H9 (cell line): ENCODE results near the gene OXLD1. TPM values are rescaled to one million over a fixed set of nuclear protein-coding genes. Genes with fewer than 3 reads are reported as not detected.

ENCODE experiments used
- DNase-seq: peaks from one replicate; pipeline ENCODE4 v3.0.0-alpha.2; 2017
- H2AFZ ChIP-seq: one replicate; pipeline ENCODE4 v1.6.1; 2013; ENCODE audit warnings: mild to moderate bottlenecking, low read length, control low read depth, moderate library complexity
- H2AK5ac ChIP-seq: 2 replicates; pipeline ENCODE4 v1.6.1; 2013; ENCODE audit warnings: low read length, control low read depth, mixed read lengths; ENCODE audit not compliant: insufficient read length
- H2BK120ac ChIP-seq: one replicate; pipeline ENCODE4 v1.6.1; 2013; ENCODE audit warnings: low read depth, mild to moderate bottlenecking, low read length, control low read depth, inconsistent platforms; ENCODE audit not compliant: poor library complexity, severe bottlenecking
- H2BK12ac ChIP-seq: 2 replicates; pipeline ENCODE4 v1.6.1; 2013; ENCODE audit warnings: low read length, control low read depth, mixed read lengths, low read depth; ENCODE audit not compliant: insufficient read length
- H2BK15ac ChIP-seq: 2 replicates; pipeline ENCODE4 v1.6.1; 2013; ENCODE audit warnings: low read depth, low read length, control low read depth
- H2BK20ac ChIP-seq: one replicate; pipeline ENCODE4 v1.6.1; 2013; ENCODE audit warnings: low read depth, mild to moderate bottlenecking, low read length, control low read depth, inconsistent platforms; ENCODE audit not compliant: poor library complexity, severe bottlenecking
- H2BK5ac ChIP-seq: 2 replicates; pipeline ENCODE4 v1.6.1; 2013; ENCODE audit warnings: low read length, control low read depth, mixed read lengths; ENCODE audit not compliant: insufficient read length
- H3K14ac ChIP-seq: 2 replicates; pipeline ENCODE4 v1.6.1; 2013; ENCODE audit warnings: low read length, control low read depth; ENCODE audit not compliant: insufficient read depth
- H3K18ac ChIP-seq: 2 replicates; pipeline ENCODE4 v1.6.1; 2013; ENCODE audit warnings: low read depth, mild to moderate bottlenecking, mixed read lengths, low read length, control low read depth; ENCODE audit not compliant: insufficient read length
- H3K23ac ChIP-seq: 2 replicates; pipeline ENCODE4 v1.6.1; 2013; ENCODE audit warnings: low read length, control low read depth, mixed read lengths, low read depth; ENCODE audit not compliant: insufficient read length
- H3K23me2 ChIP-seq: 2 replicates; pipeline ENCODE4 v1.6.1; 2013; ENCODE audit warnings: low read depth, mild to moderate bottlenecking, mixed read lengths, low read length, control low read depth; ENCODE audit not compliant: insufficient read length, poor library complexity, severe bottlenecking
- H3K27ac ChIP-seq: 2 replicates; pipeline ENCODE4 v1.5.1; 2013; ENCODE audit warnings: low read length, control low read depth, mixed read lengths, low read depth; ENCODE audit not compliant: insufficient read length
- H3K27me3 ChIP-seq: 2 replicates; pipeline ENCODE4 v1.6.1; 2013; ENCODE audit warnings: low read length, control low read depth, inconsistent platforms; ENCODE audit not compliant: insufficient read depth
- H3K4ac ChIP-seq: 2 replicates; pipeline ENCODE4 v1.6.1; 2013; ENCODE audit warnings: low read depth, mild to moderate bottlenecking, control low read depth, inconsistent platforms, low read length, moderate library complexity
- H3K4me1 ChIP-seq: 2 replicates; pipeline ENCODE4 v1.6.1; 2013; ENCODE audit warnings: low read length, control low read depth, inconsistent platforms; ENCODE audit not compliant: insufficient read depth
- H3K4me2 ChIP-seq: 2 replicates; pipeline ENCODE4 v1.6.1; 2013; ENCODE audit warnings: low read length, control low read depth, mixed read lengths; ENCODE audit not compliant: insufficient read length, insufficient read depth
- H3K56ac ChIP-seq: 2 replicates; pipeline ENCODE4 v1.6.1; 2013; ENCODE audit warnings: low read depth, mild to moderate bottlenecking, mixed read lengths, low read length, control low read depth; ENCODE audit not compliant: insufficient read length
- H3K79me1 ChIP-seq: 2 replicates; pipeline ENCODE4 v1.6.1; 2013; ENCODE audit warnings: low read depth, mild to moderate bottlenecking, moderate library complexity, low read length, control low read depth, inconsistent platforms; ENCODE audit not compliant: insufficient read depth, poor library complexity, severe bottlenecking
- H3K79me2 ChIP-seq: 2 replicates; pipeline ENCODE4 v1.6.1; 2013; ENCODE audit warnings: low read length, control low read depth, inconsistent platforms; ENCODE audit not compliant: insufficient read depth
- H3K9ac ChIP-seq: 2 replicates; pipeline ENCODE4 v1.6.1; 2013; ENCODE audit warnings: low read length, control low read depth, mixed read lengths; ENCODE audit not compliant: insufficient read length; ENCODE audit errors: extremely low read depth
- H3K9me3 ChIP-seq: one replicate; pipeline ENCODE4 v1.6.1; 2013; ENCODE audit warnings: low read depth, low read length, inconsistent platforms; ENCODE audit not compliant: control insufficient read depth
- H3T11ph ChIP-seq: one replicate; pipeline ENCODE4 v1.6.1; 2013; ENCODE audit warnings: mild to moderate bottlenecking, low read length, control low read depth, inconsistent platforms
- H4K20me1 ChIP-seq: one replicate; pipeline ENCODE4 v1.6.1; 2013; ENCODE audit not compliant: control insufficient read depth, insufficient read length, insufficient read depth
- H4K5ac ChIP-seq: 2 replicates; pipeline ENCODE4 v1.6.1; 2013; ENCODE audit warnings: low read depth, mild to moderate bottlenecking, mixed read lengths, low read length, control low read depth; ENCODE audit not compliant: insufficient read length
- H4K8ac ChIP-seq: replicated peaks from 2 replicates; pipeline ENCODE4 v1.6.1; 2013; ENCODE audit warnings: low read length, control low read depth, mixed read lengths, low read depth; ENCODE audit not compliant: insufficient read length
- H4K91ac ChIP-seq: 2 replicates; pipeline ENCODE4 v1.6.1; 2013; ENCODE audit warnings: low read depth, mild to moderate bottlenecking, moderate library complexity, mixed read lengths, low read length, control low read depth; ENCODE audit not compliant: insufficient read length
- H3K27ac Mint-ChIP-seq, 3 experiments: 2 replicates in 2 of 3; 3 replicates in 1 of 3; pipeline ENCODE4 v1.8.0; 2020 to 2021; ENCODE audit warnings: mixed read lengths in 3 of 3, mild to moderate bottlenecking in 1 of 3, moderate library complexity in 1 of 3
- H3K27me3 Mint-ChIP-seq: 2 replicates; pipeline ENCODE4 v1.8.0; 2021; ENCODE audit warnings: low read depth, mild to moderate bottlenecking, moderate library complexity, mixed read lengths
- H3K36me3 Mint-ChIP-seq, 3 experiments: 2 replicates in 2 of 3; 3 replicates in 1 of 3; pipeline ENCODE4 v1.8.0; 2020 to 2021; ENCODE audit warnings: low read depth in 3 of 3, mixed read lengths in 3 of 3; ENCODE audit not compliant: insufficient read depth in 1 of 3
- H3K4me1 Mint-ChIP-seq, 2 experiments: 2 replicates each; pipeline ENCODE4 v1.8.0; 2020; ENCODE audit warnings: mixed read lengths in 2 of 2
- H3K4me3 Mint-ChIP-seq, 2 experiments: 2 replicates in 1 of 2; 3 replicates in 1 of 2; pipeline ENCODE4 v1.8.0; 2020 to 2021; ENCODE audit warnings: mild to moderate bottlenecking in 2 of 2, mixed read lengths in 2 of 2, moderate library complexity in 1 of 2
- H3K9me3 Mint-ChIP-seq, 2 experiments: 2 replicates in 1 of 2; 3 replicates in 1 of 2; pipeline ENCODE4 v1.8.0; 2020; ENCODE audit warnings: mild to moderate bottlenecking in 2 of 2, mixed read lengths in 2 of 2, moderate library complexity in 1 of 2
- WGBS: extraction: QIAGEN DNeasy Blood & Tissue Kit; methylation state at CpG from one replicate; pipeline ENCODE4 v1.1.7; 2013; ENCODE audit warnings: missing lambda C conversion rate, low lambda C conversion rate, mixed read lengths; ENCODE audit not compliant: insufficient read length; ENCODE audit errors: extremely low coverage; 5-methylcytosine and 5-hydroxymethylcytosine counted together
- total RNA-seq: library from RNA; stranded (reverse); gene quantifications from 2 replicates; pipeline ENCODE4 v1.2.1, GENCODE V29; 2021
- TF ChIP-seq, protein P1 (sequence below): fragments of 200-600 bp; sonication (generic); conservative IDR thresholded peaks from 3 replicates; pipeline ENCODE4 v1.8.0; 2021; ENCODE audit warnings: antibody characterized with exemption, mild to moderate bottlenecking

Gene OXLD1
- total RNA-seq, 1 experiment from 2014 or later: 25.0 TPM

DNA sequence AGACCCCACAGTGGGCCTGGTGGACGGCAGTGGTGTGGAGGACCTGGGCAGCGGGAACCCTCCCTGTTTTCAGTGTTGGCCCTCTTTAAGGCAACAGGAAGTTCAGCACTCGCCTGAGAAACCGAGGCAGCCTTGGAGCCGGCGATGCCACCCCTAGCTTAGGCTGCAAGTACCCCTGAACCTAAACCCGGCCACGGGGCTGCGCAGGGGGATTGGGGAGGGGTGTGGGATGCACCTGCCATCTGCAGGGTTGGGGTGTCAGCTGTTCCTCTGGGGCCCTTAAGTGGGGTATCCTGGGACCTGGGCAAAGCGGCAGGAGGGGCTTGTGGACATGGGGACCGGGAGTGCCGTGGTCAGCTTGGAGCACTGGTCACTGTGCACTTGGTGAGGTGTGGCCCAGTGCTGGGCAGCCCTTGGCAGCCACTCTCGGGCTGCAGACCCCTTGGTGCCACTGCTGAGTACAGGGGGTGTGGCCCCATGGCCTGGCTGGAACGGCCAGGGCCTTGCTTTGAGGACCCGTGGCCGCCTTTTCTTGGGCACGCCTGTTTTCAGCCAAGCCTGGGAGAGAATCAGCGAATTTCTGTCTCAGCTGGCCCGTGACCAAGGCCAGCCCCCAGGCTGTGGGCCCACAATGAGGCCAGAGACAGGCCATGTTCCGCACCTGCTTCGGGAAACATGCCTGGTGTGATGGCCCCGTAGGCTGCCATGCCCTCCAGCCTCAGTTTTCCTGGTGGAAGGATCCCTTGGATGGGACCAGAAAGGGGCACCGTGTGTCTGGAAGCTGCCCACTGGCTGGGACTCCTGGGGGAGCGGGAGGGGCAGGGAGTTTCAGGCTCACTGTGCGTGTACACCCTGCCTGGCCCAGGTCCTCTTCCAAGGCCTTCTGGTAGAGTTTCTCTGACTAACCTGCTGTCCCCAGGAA, 41.6 kb upstream of the OXLD1 start:
- H3K27ac ChIP-seq: no peak overlapping the region
- H3K79me1 ChIP-seq: peaks cover 5% of the 10 kb centered on the region
- H4K8ac ChIP-seq: no peak overlapping the region
- H3K18ac ChIP-seq: no peak overlapping the region
- H3K4me2 ChIP-seq: no peak overlapping the region
- no peak overlapping the region for H4K91ac ChIP-seq
- no peak overlapping the region for H2BK120ac ChIP-seq
- H3K79me2 ChIP-seq: peaks cover 8% of the 10 kb centered on the region; the same call in 1 of the 2 replicates
- no peak overlapping the region for H3K27ac Mint-ChIP-seq
- no peaks in the 10 kb centered on the region for H3K27me3 Mint-ChIP-seq
- DNase-seq: no peak
- no peak overlapping the region for H2BK12ac ChIP-seq
- no peaks in the 10 kb centered on the region; a peak in 1 of 5 replicates for H3K9me3 Mint-ChIP-seq
- H3K36me3 Mint-ChIP-seq: peaks cover 26 to 50% (median 31%) of the 10 kb centered on the region in 3 experiments
- TF ChIP-seq, protein P1, sequence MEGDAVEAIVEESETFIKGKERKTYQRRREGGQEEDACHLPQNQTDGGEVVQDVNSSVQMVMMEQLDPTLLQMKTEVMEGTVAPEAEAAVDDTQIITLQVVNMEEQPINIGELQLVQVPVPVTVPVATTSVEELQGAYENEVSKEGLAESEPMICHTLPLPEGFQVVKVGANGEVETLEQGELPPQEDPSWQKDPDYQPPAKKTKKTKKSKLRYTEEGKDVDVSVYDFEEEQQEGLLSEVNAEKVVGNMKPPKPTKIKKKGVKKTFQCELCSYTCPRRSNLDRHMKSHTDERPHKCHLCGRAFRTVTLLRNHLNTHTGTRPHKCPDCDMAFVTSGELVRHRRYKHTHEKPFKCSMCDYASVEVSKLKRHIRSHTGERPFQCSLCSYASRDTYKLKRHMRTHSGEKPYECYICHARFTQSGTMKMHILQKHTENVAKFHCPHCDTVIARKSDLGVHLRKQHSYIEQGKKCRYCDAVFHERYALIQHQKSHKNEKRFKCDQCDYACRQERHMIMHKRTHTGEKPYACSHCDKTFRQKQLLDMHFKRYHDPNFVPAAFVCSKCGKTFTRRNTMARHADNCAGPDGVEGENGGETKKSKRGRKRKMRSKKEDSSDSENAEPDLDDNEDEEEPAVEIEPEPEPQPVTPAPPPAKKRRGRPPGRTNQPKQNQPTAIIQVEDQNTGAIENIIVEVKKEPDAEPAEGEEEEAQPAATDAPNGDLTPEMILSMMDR: no peak
- H3K23ac ChIP-seq: no peak overlapping the region
- peaks cover 4% of the 10 kb centered on the region; the same call in 1 of the 2 replicates for H3K4me1 ChIP-seq
- peaks cover 28% of the 10 kb centered on the region for H3K23me2 ChIP-seq
- no peak overlapping the region for H3K9ac ChIP-seq
- no peak overlapping the region for H2BK15ac ChIP-seq
- no peak overlapping the region for H3K14ac ChIP-seq
- no peaks in the 10 kb centered on the region for H3K9me3 ChIP-seq
- no peak overlapping the region for H2AFZ ChIP-seq
- H3K4me1 Mint-ChIP-seq: peaks cover 19 to 26% of the 10 kb centered on the region in 2 experiments
- no peaks in the 10 kb centered on the region for H3K27me3 ChIP-seq
- no peak overlapping the region for H3K4ac ChIP-seq
- no peaks in the 10 kb centered on the region for H4K20me1 ChIP-seq
- H3T11ph ChIP-seq: no peak overlapping the region
- H4K5ac ChIP-seq: no peak overlapping the region
- H3K56ac ChIP-seq: no peak overlapping the region
- H2BK5ac ChIP-seq: no peak overlapping the region
- H2AK5ac ChIP-seq: no peak overlapping the region
- WGBS: no CpG with 5 or more reads among the region's 25 CpGs
- H2BK20ac ChIP-seq: no peak overlapping the region
- H3K4me3 Mint-ChIP-seq: no peak overlapping the region
